GM12892 (cell line): ENCODE data around the gene CIAO2B.

Experiments
- POLR2A ChIP-seq: IDR thresholded peaks from 2 replicates; pipeline ENCODE4 v1.6.1; 2011; ENCODE audit warnings: low read depth, low read length, control low read depth
- POLR2AphosphoS5 ChIP-seq: IDR thresholded peaks from 2 replicates; pipeline ENCODE4 v1.6.1; 2011; ENCODE audit warnings: low read depth, low read length, control low read depth
- TAF1 ChIP-seq: IDR thresholded peaks from 2 replicates; pipeline ENCODE4 v1.6.1; 2011; ENCODE audit warnings: low read depth, mild to moderate bottlenecking, control low read depth, low read length, borderline replicate concordance

GRCh38 chr16:66961914-66962313 lies 27.7 kb upstream of the CIAO2B start:
- TF ChIP-seq TAF1 (no peak), POLR2AphosphoS5 (no peak), POLR2A (no peak)
